LNCAP (cell line): ENCODE data around the gene SNRNP25.
A peak's percentile ranks its signal among the peaks of the same experiment; 100 is the strongest.

Source experiments
- TF ChIP-seq, protein P1 (sequence below): fragments of 450-650 bp; IDR thresholded peaks from 2 replicates; pipeline ENCODE4 v1.5.1; 2017; ENCODE audit warnings: mild to moderate bottlenecking

Gene SNRNP25

DNA sequence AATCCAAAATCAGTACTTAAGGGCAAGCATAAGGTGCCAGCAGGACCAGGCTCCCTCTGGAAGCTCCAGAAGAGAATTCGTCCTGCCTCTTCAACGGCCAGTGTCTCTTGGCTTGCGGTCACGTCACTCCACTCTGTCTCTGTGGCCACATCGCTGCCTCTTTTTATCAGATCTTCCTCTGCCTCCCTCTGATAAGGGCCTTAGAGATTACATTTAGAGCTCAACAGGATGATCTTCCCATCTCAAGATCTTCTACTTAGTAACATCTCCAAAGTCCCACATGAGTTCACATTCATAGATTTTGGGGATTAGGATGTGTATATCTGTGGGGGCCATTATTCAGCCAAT is 41.3 kb downstream of the SNRNP25 start:
- TF ChIP-seq, protein P1, sequence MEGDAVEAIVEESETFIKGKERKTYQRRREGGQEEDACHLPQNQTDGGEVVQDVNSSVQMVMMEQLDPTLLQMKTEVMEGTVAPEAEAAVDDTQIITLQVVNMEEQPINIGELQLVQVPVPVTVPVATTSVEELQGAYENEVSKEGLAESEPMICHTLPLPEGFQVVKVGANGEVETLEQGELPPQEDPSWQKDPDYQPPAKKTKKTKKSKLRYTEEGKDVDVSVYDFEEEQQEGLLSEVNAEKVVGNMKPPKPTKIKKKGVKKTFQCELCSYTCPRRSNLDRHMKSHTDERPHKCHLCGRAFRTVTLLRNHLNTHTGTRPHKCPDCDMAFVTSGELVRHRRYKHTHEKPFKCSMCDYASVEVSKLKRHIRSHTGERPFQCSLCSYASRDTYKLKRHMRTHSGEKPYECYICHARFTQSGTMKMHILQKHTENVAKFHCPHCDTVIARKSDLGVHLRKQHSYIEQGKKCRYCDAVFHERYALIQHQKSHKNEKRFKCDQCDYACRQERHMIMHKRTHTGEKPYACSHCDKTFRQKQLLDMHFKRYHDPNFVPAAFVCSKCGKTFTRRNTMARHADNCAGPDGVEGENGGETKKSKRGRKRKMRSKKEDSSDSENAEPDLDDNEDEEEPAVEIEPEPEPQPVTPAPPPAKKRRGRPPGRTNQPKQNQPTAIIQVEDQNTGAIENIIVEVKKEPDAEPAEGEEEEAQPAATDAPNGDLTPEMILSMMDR, result no peak

DNA sequence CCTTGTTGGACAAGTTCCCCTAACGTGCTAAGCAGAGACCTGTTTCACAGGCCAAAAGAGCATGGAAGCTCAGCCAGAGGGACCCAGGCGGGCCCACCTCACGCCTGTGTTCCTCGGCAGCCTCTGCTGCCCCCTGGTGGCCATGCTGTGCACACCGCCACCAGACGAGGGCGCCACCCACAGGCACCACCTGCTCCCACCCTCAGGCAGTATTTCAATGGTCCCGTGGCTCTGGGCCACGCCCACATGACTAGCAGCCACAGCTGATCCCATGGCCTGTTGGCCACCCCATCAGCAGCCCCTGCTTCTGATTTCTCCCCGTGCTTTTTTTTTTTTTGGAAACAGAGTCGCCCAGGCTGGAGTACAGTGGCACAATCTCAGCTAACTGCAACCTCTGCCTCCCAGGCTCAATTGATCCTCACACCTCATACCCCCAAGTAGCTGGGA is 43.3 kb downstream of the SNRNP25 start:
- TF ChIP-seq, protein P1, result peak; percentile 99

DNA sequence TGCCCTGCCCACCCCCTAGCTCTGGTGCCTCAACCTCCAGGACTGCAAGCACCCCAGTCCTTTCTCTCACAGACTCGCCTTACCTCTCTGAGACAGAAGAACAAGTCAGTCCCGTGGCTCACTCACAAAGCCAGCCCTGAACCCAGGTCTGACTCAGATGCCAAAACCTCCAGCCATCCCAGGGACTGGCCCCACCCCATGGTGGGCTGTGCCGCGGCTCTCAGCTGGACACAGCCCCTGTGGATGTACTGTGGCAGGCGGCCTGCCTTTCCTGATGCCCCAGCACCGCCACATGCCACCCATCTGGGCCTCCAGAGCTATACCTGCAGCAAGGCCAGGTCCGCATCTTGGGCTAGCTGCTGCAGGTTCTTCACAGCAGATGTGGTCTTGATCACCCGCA is 44.2 kb downstream of the SNRNP25 start:
- TF ChIP-seq, protein P1, result no peak

DNA sequence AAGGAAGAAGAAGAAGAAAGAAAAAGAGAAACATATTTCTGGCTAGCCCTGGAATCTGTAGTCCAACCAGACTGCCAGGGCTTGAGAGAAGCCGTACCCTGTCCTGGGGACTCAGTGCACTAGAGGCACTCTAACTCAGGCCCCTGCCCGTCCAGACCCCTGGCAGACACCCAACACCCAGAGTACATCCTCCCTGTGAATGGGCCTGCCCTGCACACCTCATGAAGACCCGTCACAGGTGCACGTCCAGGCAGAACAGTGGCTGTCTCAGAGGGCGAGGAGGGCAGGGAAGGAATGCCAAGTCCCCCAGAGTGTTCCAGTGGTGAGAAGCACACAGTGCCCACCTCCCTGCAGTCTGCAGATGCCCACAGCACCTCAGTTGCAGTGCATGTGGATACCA is 47.4 kb downstream of the SNRNP25 start:
- TF ChIP-seq, protein P1, result no peak

DNA sequence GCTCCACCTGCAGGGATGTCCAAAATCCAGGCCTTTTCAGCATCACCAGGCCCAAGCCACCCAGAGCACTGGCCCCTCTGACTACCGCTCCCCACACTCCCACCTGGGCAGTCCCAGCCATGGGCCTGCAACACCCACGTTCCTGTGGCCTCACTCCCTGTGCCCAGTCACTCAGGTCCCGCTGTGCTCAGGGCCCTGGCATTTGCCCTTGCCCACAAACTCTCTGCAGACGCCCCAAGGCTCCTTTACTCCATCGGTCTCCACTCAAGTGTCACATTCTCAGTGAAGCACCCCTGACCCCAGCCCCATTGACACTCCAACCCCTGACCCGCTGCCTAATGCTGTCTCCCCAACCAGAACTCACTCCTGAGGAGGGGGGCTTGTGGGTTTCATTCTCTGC is 48.0 kb downstream of the SNRNP25 start:
- TF ChIP-seq, protein P1, result no peak

DNA sequence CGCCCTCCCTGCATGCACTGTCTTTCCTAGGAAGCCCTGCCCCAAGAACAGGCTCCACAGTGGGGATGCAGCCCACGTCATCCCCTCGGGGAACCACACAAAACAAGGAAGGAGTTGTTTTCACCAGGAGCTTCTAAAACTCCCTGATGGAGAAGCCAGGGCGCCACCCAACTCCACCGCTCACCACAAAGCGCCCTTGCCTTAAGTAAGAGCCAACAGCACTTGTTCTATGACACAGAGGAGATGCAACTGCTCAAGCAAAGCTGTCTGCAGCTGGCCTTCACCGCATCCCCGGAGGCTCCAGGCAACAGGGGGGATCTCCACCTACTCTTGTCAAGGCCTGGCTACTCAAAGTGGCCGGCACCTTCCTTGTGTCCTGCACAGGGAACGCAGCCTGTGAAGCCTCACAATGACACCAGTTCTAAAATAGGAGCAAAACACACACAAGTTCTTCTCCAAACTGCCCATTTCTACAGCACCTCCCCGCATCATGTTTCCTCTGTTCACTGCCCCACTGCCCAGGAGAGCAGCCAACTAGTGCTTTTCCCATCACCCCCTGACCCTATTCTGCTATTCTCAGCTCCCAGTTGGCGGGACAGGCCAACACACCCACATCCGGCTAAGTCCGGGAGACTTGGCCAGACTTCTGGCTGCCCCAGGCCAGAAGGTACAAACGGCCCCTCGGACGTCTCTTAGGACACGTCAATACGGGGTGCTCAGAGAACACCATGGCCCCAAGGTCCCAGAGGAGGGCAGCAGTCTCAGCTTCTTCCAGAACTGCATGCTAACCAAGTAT is 48.6 kb downstream of the SNRNP25 start:
- TF ChIP-seq, protein P1, result no peak

DNA sequence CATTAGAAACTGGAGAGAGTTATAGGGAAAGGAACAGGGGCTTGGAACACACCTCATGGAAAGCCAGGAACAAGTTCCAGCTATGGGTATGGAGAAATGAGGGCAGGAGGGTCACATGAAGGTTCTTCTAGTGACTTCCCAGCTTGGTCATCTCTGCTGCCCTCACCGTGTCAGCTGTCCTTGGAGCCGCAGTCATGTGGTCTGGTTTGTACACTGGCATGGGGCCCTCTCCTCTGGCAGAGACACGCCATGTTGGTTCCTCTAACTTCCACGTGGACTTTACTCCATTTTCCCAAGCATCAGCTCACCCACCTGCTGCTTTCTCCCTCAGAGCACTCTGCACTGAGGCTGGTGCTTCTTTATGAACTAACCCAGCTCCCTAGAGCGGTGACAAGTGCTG is 50.7 kb downstream of the SNRNP25 start:
- TF ChIP-seq, protein P1, result no peak

DNA sequence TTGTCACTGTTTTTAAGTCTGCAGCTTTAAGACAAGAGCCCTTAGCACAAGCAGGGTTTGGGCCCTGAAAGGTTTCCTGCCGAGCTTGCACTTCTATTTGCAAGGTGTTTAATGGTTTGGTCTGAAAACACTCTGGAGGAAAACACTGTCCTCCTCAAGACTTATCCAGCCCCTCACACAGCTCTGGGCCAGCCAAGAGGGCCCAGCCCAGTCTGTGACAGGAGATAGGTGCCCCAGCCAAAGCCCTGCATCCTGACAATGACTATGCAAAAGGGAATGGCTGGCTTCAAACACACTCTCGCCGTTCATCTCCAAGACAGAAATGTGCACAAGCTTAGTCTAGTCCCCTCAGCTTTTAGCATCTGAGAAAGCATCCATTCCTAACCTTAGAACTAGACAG is 51.3 kb downstream of the SNRNP25 start:
- TF ChIP-seq, protein P1, result no peak
